ENCODE measurements around the gene LCE1B.

LCE1B gene

DNA sequence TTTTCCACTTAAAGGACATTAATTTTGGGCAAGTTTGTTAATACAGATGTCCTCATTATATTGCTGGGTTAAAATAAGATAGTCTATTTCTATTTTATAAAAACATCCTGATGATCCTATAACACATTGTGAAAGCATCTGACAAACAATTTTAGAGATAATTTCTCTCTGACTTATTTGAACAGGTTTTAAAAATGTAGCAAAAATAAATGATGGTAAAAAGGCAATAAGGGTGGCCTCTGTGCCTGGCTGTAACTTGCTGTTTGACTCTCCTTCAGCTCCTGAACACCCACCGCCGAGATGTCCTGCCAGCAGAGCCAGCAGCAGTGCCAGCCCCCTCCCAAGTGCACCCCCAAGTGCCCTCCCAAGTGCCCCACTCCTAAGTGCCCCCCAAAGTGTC is 15.4 kb downstream of the LCE1B start, which contains the start of gene LCE1A:
LCE1A (plus strand) TSS at position 301 of the 400 bp plus-strand sequence; CDS start at position 301, 0 bp downstream.
- ATAC-seq = no peak
- no peak for TF ChIP-seq ZNF70 (CRISPR knock-in tag; IDR thresholded peaks at IDR 0.05)

DNA sequence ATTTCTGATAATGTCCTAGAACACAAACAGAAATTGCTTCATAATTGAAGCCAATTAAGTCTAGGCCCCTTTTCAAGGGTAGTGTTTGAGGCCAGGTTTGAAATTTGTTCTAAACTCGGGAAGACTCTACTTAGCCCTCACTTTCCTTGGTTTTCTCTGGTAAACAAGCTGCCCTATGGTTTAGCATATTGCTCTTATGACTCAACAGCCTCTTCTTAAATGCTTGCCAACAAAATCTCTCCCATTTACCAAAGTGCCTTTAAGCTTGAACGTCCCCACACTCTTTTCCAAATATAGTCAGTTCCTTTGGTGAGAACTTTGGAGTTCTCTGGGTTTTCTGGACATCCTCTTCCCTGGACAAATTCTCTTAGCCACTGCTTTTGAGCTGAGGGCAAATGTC is 25.1 kb downstream of the LCE1B start:
- no peak for ATAC-seq
- TF ChIP-seq ZC3H10 (CRISPR knock-in tag; IDR thresholded peaks at IDR 0.05) (no peak), TCF4 (CRISPR knock-in tag; IDR thresholded peaks at IDR 0.05; ENCODE audit: borderline replicate concordance) (no peak), CSDC2 (CRISPR knock-in tag; IDR thresholded peaks at IDR 0.05) (no peak), PPARA (CRISPR knock-in tag; IDR thresholded peaks at IDR 0.05; ENCODE audit: borderline replicate concordance) (no peak), ARNTL (CRISPR knock-in tag; IDR thresholded peaks at IDR 0.05; ENCODE audit: borderline replicate concordance, low read depth) (no peak), ESRRG (CRISPR knock-in tag; IDR thresholded peaks at IDR 0.05) (no peak)
- TF ChIP-seq, protein P1, sequence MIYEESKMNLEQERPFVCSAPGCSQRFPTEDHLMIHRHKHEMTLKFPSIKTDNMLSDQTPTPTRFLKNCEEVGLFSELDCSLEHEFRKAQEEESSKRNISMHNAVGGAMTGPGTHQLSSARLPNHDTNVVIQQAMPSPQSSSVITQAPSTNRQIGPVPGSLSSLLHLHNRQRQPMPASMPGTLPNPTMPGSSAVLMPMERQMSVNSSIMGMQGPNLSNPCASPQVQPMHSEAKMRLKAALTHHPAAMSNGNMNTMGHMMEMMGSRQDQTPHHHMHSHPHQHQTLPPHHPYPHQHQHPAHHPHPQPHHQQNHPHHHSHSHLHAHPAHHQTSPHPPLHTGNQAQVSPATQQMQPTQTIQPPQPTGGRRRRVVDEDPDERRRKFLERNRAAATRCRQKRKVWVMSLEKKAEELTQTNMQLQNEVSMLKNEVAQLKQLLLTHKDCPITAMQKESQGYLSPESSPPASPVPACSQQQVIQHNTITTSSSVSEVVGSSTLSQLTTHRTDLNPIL (CRISPR knock-in tag; IDR thresholded peaks at IDR 0.05; ENCODE audit: low read depth) = no peak

DNA sequence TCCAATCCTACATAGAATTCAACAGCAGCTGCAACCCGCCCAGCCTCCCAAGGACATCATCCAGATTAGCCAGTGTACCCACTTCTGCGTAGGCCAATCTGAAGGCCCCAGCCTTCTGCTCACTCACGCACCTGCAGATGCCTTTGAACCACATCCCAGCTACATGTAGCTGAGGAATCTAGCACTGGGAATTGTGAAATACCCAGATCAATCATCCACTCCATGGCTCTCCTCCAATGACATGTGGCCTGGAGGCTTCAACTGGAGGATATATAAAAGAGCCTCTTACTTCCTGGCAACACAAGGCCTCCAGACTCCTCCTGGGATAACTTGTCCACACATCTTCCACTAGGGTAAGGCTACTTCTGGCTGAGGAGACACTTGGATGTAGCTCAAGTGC is 30.8 kb downstream of the LCE1B start, which contains the start of gene LCE6A:
LCE6A (plus strand) TSS at position 301 of the 400 bp plus-strand sequence. CDS start 665 bp downstream, outside the sequence.
- ATAC-seq = no peak
- no peak for TF ChIP-seq PPARA (CRISPR knock-in tag; IDR thresholded peaks at IDR 0.05; ENCODE audit: borderline replicate concordance)
- TF ChIP-seq, protein P2, sequence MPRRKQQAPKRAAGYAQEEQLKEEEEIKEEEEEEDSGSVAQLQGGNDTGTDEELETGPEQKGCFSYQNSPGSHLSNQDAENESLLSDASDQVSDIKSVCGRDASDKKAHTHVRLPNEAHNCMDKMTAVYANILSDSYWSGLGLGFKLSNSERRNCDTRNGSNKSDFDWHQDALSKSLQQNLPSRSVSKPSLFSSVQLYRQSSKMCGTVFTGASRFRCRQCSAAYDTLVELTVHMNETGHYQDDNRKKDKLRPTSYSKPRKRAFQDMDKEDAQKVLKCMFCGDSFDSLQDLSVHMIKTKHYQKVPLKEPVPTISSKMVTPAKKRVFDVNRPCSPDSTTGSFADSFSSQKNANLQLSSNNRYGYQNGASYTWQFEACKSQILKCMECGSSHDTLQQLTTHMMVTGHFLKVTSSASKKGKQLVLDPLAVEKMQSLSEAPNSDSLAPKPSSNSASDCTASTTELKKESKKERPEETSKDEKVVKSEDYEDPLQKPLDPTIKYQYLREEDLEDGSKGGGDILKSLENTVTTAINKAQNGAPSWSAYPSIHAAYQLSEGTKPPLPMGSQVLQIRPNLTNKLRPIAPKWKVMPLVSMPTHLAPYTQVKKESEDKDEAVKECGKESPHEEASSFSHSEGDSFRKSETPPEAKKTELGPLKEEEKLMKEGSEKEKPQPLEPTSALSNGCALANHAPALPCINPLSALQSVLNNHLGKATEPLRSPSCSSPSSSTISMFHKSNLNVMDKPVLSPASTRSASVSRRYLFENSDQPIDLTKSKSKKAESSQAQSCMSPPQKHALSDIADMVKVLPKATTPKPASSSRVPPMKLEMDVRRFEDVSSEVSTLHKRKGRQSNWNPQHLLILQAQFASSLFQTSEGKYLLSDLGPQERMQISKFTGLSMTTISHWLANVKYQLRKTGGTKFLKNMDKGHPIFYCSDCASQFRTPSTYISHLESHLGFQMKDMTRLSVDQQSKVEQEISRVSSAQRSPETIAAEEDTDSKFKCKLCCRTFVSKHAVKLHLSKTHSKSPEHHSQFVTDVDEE (CRISPR knock-in tag; IDR thresholded peaks at IDR 0.05) = no peak
- TF ChIP-seq ZNF70 (CRISPR knock-in tag; IDR thresholded peaks at IDR 0.05) = no peak
- no peak for TF ChIP-seq OSR1 (CRISPR knock-in tag; IDR thresholded peaks at IDR 0.05)
- TF ChIP-seq ZFP3 (CRISPR knock-in tag; IDR thresholded peaks at IDR 0.05) = no peak
- TF ChIP-seq ZFP30 (CRISPR knock-in tag; IDR thresholded peaks at IDR 0.05) = no peak
- TF ChIP-seq, protein P3, sequence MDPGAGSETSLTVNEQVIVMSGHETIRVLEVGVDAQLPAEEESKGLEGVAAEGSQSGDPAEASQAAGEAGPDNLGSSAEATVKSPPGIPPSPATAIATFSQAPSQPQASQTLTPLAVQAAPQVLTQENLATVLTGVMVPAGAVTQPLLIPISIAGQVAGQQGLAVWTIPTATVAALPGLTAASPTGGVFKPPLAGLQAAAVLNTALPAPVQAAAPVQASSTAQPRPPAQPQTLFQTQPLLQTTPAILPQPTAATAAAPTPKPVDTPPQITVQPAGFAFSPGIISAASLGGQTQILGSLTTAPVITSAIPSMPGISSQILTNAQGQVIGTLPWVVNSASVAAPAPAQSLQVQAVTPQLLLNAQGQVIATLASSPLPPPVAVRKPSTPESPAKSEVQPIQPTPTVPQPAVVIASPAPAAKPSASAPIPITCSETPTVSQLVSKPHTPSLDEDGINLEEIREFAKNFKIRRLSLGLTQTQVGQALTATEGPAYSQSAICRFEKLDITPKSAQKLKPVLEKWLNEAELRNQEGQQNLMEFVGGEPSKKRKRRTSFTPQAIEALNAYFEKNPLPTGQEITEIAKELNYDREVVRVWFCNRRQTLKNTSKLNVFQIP (CRISPR knock-in tag; IDR thresholded peaks at IDR 0.05; ENCODE audit: borderline replicate concordance, low read depth) = no peak
- TF ChIP-seq TCF4 (CRISPR knock-in tag; IDR thresholded peaks at IDR 0.05; ENCODE audit: borderline replicate concordance) = no peak
- no peak for TF ChIP-seq ZNF8 (CRISPR knock-in tag; IDR thresholded peaks at IDR 0.05)
- TF ChIP-seq CSDC2 (CRISPR knock-in tag; IDR thresholded peaks at IDR 0.05) = no peak
- TF ChIP-seq, protein P4, sequence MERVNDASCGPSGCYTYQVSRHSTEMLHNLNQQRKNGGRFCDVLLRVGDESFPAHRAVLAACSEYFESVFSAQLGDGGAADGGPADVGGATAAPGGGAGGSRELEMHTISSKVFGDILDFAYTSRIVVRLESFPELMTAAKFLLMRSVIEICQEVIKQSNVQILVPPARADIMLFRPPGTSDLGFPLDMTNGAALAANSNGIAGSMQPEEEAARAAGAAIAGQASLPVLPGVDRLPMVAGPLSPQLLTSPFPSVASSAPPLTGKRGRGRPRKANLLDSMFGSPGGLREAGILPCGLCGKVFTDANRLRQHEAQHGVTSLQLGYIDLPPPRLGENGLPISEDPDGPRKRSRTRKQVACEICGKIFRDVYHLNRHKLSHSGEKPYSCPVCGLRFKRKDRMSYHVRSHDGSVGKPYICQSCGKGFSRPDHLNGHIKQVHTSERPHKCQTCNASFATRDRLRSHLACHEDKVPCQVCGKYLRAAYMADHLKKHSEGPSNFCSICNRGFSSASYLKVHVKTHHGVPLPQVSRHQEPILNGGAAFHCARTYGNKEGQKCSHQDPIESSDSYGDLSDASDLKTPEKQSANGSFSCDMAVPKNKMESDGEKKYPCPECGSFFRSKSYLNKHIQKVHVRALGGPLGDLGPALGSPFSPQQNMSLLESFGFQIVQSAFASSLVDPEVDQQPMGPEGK (CRISPR knock-in tag; IDR thresholded peaks at IDR 0.05; ENCODE audit: borderline replicate concordance) = no peak
- TF ChIP-seq TOX (CRISPR knock-in tag; IDR thresholded peaks at IDR 0.05; ENCODE audit: borderline replicate concordance) = no peak
- no peak for TF ChIP-seq RARB (CRISPR knock-in tag; IDR thresholded peaks at IDR 0.05)
- TF ChIP-seq ESRRG (CRISPR knock-in tag; IDR thresholded peaks at IDR 0.05) = no peak
- TF ChIP-seq BACH2 (CRISPR knock-in tag; IDR thresholded peaks at IDR 0.05; ENCODE audit: borderline replicate concordance) = no peak
- TF ChIP-seq SNAI2 (CRISPR knock-in tag; IDR thresholded peaks at IDR 0.05) = no peak
- TF ChIP-seq, protein P5, sequence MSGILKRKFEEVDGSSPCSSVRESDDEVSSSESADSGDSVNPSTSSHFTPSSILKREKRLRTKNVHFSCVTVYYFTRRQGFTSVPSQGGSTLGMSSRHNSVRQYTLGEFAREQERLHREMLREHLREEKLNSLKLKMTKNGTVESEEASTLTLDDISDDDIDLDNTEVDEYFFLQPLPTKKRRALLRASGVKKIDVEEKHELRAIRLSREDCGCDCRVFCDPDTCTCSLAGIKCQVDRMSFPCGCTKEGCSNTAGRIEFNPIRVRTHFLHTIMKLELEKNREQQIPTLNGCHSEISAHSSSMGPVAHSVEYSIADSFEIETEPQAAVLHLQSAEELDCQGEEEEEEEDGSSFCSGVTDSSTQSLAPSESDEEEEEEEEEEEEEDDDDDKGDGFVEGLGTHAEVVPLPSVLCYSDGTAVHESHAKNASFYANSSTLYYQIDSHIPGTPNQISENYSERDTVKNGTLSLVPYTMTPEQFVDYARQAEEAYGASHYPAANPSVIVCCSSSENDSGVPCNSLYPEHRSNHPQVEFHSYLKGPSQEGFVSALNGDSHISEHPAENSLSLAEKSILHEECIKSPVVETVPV (CRISPR knock-in tag; IDR thresholded peaks at IDR 0.05) = no peak
- no peak for TF ChIP-seq ZNF565 (CRISPR knock-in tag; conservative IDR thresholded peaks at IDR 0.05; ENCODE audit: low read depth)
- TF ChIP-seq GLIS3 (CRISPR knock-in tag; IDR thresholded peaks at IDR 0.05) = no peak
- TF ChIP-seq ZC3H10 (CRISPR knock-in tag; IDR thresholded peaks at IDR 0.05) = no peak

All from SK-N-SH treated with all-trans-retinoic acid at 6 μM for 48 hours (cell line).